IgD-negative memory B cell (primary cell): Measurements from ENCODE around the gene TSPEAR. TPM values are rescaled to one million over a fixed set of nuclear protein-coding genes. Genes with fewer than 3 reads are reported as not detected.
"Not testable (repeated sequence)": the region's sequence is repeated elsewhere in the genome, so short reads cannot be mapped to it uniquely, and the experiment has no call there.

Experiments used
- H3K27ac Mint-ChIP-seq, 3 donors: one replicate each; pipeline ENCODE4 v1.8.0; 2020 to 2022; ENCODE audit warnings: mild to moderate bottlenecking in 3 of 3, mixed read lengths in 3 of 3, moderate library complexity in 1 of 3
- H3K27me3 Mint-ChIP-seq: one replicate; pipeline ENCODE4 v1.8.0; 2021; ENCODE audit warnings: mixed read lengths
- H3K36me3 Mint-ChIP-seq: one replicate; pipeline ENCODE4 v1.8.0; 2020; ENCODE audit warnings: mild to moderate bottlenecking, mixed read lengths
- H3K4me1 Mint-ChIP-seq, 3 donors: one replicate each; pipeline ENCODE4 v1.8.0; 2020 to 2022; ENCODE audit warnings: mixed read lengths in 3 of 3, mild to moderate bottlenecking in 1 of 3
- H3K4me3 Mint-ChIP-seq, 4 donors: one replicate each; pipeline ENCODE4 v1.8.0; 2020 to 2022; ENCODE audit warnings: mild to moderate bottlenecking in 4 of 4, mixed read lengths in 4 of 4, moderate library complexity in 3 of 4
- H3K9me3 Mint-ChIP-seq, 3 donors: one replicate each; pipeline ENCODE4 v1.8.0; 2020 to 2021; ENCODE audit warnings: mixed read lengths in 3 of 3, mild to moderate bottlenecking in 1 of 3
- polyA plus RNA-seq: library from polyadenylated mRNA; unstranded; fragments of 300-500 nt; fragmentation: Illumina TruSeq; gene quantifications from one replicate; pipeline ENCODE4 v1.2.3, GENCODE V29; 2021

TSPEAR gene
- polyA plus RNA-seq, 1 donor from 2014 or later: not detected

- Mint-ChIP-seq H3K9me3 (peaks cover 3 to 22% (median 17%) of the 10 kb centered on the region in 3 donors), H3K36me3 (peaks cover 5% of the 10 kb centered on the region), H3K4me1 (peaks cover 7 to 8% (median 8%) of the 10 kb centered on the region in 3 donors), H3K4me3 (peak overlapping the region in 1 of 4 donors; percentile 47), H3K27ac (no peak overlapping the region), H3K27me3 (peaks cover 27% of the 10 kb centered on the region)
Measured at GRCh38 chr21:44653123-44653522, 58.2 kb downstream of the TSPEAR start.

- Mint-ChIP-seq H3K4me3 (no peak overlapping the region), H3K27me3 (peaks cover 21% of the 10 kb centered on the region), H3K27ac (peak overlapping the region in 1 of 3 donors; percentile 5), H3K4me1 (no peaks in the 10 kb centered on the region), H3K9me3 (peaks cover 0 to 9% (median 1%) of the 10 kb centered on the region in 3 donors), H3K36me3 (peaks cover under 1% of the 10 kb centered on the region)
Measured at GRCh38 chr21:44650973-44651675, 60.2 kb downstream of the TSPEAR start.

- Mint-ChIP-seq H3K4me3 (no peak overlapping the region), H3K27me3 (peaks cover 19% of the 10 kb centered on the region), H3K9me3 (peaks cover 0 to 3% (median 0%) of the 10 kb centered on the region in 3 donors), H3K36me3 (no peaks in the 10 kb centered on the region), H3K4me1 (no peaks in the 10 kb centered on the region), H3K27ac (peak overlapping the region in 1 of 3 donors; percentile 71)
Measured at GRCh38 chr21:44650265-44650972, 61.0 kb downstream of the TSPEAR start.

GRCh38 chr21:44649521-44650100 lies 61.8 kb downstream of the TSPEAR start:
- Mint-ChIP-seq H3K9me3 (peaks cover 4 to 8% (median 6%) of the 10 kb centered on the region in 3 donors), H3K27me3 (peaks cover 18% of the 10 kb centered on the region), H3K4me1 (no peaks in the 10 kb centered on the region), H3K36me3 (peaks cover 3% of the 10 kb centered on the region), H3K27ac (no peak overlapping the region), H3K4me3 (no peak overlapping the region)

GRCh38 chr21:44648557-44649311 lies 62.6 kb downstream of the TSPEAR start:
- H3K27me3 Mint-ChIP-seq: peaks cover 17% of the 10 kb centered on the region
- H3K36me3 Mint-ChIP-seq: peaks cover 5% of the 10 kb centered on the region
- H3K9me3 Mint-ChIP-seq: peaks cover 7 to 14% (median 7%) of the 10 kb centered on the region in 3 donors
- no peaks in the 10 kb centered on the region for H3K4me1 Mint-ChIP-seq
- H3K27ac Mint-ChIP-seq: no peak overlapping the region
- no peak overlapping the region for H3K4me3 Mint-ChIP-seq

- no peak overlapping the region for H3K27ac Mint-ChIP-seq
- no peak overlapping the region for H3K4me3 Mint-ChIP-seq
- peaks cover 5% of the 10 kb centered on the region for H3K36me3 Mint-ChIP-seq
Measured at GRCh38 chr21:44647222-44647552, 64.2 kb downstream of the TSPEAR start.

GRCh38 chr21:44646366-44647221 lies 64.8 kb downstream of the TSPEAR start, which contains the start of gene KRTAP10-11:
Gene KRTAP10-11 (plus strand): TSS chr21:44646414. CDS start chr21:44646459, 45 bp downstream.
- H3K36me3 Mint-ChIP-seq, H3K4me1 Mint-ChIP-seq, H3K27ac Mint-ChIP-seq: not testable (repeated sequence)
- H3K27me3 Mint-ChIP-seq: peaks cover 17% of the 10 kb centered on the region
- peaks cover 10 to 26% (median 10%) of the 10 kb centered on the region in 3 donors for H3K9me3 Mint-ChIP-seq
- peak within 1 kb of the TSS in 2 of 4 donors; percentile 65 to 82 for H3K4me3 Mint-ChIP-seq

More at GRCh38 chr21:44647222-44647552, 64.2 kb downstream of the TSPEAR start:
- Mint-ChIP-seq H3K27me3 (peaks cover 17% of the 10 kb centered on the region), H3K9me3 (peaks cover 10 to 25% (median 10%) of the 10 kb centered on the region in 3 donors), H3K4me1 (no peaks in the 10 kb centered on the region)

GRCh38 chr21:44644878-44645277 lies 66.5 kb downstream of the TSPEAR start:
- H3K36me3 Mint-ChIP-seq: peaks cover 5% of the 10 kb centered on the region
- H3K4me1 Mint-ChIP-seq: peaks cover 0 to 1% (median 0%) of the 10 kb centered on the region in 3 donors
- no peak overlapping the region for H3K27ac Mint-ChIP-seq
- no peak overlapping the region for H3K4me3 Mint-ChIP-seq
- peaks cover 12% of the 10 kb centered on the region for H3K27me3 Mint-ChIP-seq
- peaks cover 10 to 34% (median 14%) of the 10 kb centered on the region in 3 donors for H3K9me3 Mint-ChIP-seq

GRCh38 chr21:44643741-44644310 lies 67.5 kb downstream of the TSPEAR start:
- H3K4me3 Mint-ChIP-seq: peak overlapping the region in 1 of 4 donors; percentile 13

GRCh38 chr21:44640761-44641160 lies 70.6 kb downstream of the TSPEAR start:
- no peak overlapping the region for H3K27ac Mint-ChIP-seq
- peaks cover 14% of the 10 kb centered on the region for H3K27me3 Mint-ChIP-seq
- peaks cover 12 to 35% (median 16%) of the 10 kb centered on the region in 3 donors for H3K9me3 Mint-ChIP-seq
- H3K4me1 Mint-ChIP-seq: peaks cover 0 to 1% (median 0%) of the 10 kb centered on the region in 3 donors
- H3K36me3 Mint-ChIP-seq: peaks cover 5% of the 10 kb centered on the region
- no peak overlapping the region for H3K4me3 Mint-ChIP-seq

More at GRCh38 chr21:44643741-44644310, 67.5 kb downstream of the TSPEAR start:
- peaks cover 12 to 35% (median 16%) of the 10 kb centered on the region in 3 donors for H3K9me3 Mint-ChIP-seq
- peaks cover 18% of the 10 kb centered on the region for H3K27me3 Mint-ChIP-seq
- no peak overlapping the region for H3K27ac Mint-ChIP-seq
- H3K4me1 Mint-ChIP-seq: peaks cover 0 to 1% (median 0%) of the 10 kb centered on the region in 3 donors
- H3K36me3 Mint-ChIP-seq: peaks cover 5% of the 10 kb centered on the region

- Mint-ChIP-seq H3K36me3 (peaks cover 1% of the 10 kb centered on the region), H3K27me3 (peaks cover 14% of the 10 kb centered on the region), H3K4me3 (no peak overlapping the region), H3K4me1 (peaks cover 0 to 1% (median 0%) of the 10 kb centered on the region in 3 donors), H3K9me3 (peaks cover 6 to 27% (median 12%) of the 10 kb centered on the region in 3 donors), H3K27ac (no peak overlapping the region)
Measured at GRCh38 chr21:44639331-44639655, 72.1 kb downstream of the TSPEAR start.

- H3K36me3 Mint-ChIP-seq, H3K4me1 Mint-ChIP-seq, H3K27ac Mint-ChIP-seq, H3K4me3 Mint-ChIP-seq: not testable (repeated sequence)
- Mint-ChIP-seq H3K27me3 (peaks cover 14% of the 10 kb centered on the region), H3K9me3 (peaks cover 5 to 21% (median 12%) of the 10 kb centered on the region in 3 donors)
Measured at GRCh38 chr21:44638506-44639330, 72.7 kb downstream of the TSPEAR start.

GRCh38 chr21:44637851-44638348 lies 73.5 kb downstream of the TSPEAR start:
- H3K4me1 Mint-ChIP-seq, H3K4me3 Mint-ChIP-seq, H3K27ac Mint-ChIP-seq, H3K36me3 Mint-ChIP-seq: not testable (repeated sequence)
- Mint-ChIP-seq H3K27me3 (peaks cover 14% of the 10 kb centered on the region), H3K9me3 (peaks cover 2 to 18% (median 11%) of the 10 kb centered on the region in 3 donors)
